Cerebellar cortex (tissue), 1 donor: Measurements from ENCODE around the gene HAUS2.
"Not testable (repeated sequence)": the region's sequence is repeated elsewhere in the genome, so short reads cannot be mapped to it uniquely, and the experiment has no call there.

Experiments used
- DNase-seq: peaks from one replicate; pipeline ENCODE4 v3.0.0-alpha.2; 2015; ENCODE audit warnings: low spot score

The HAUS2 gene

GRCh38 chr15:42548249-42549031 lies at the start of gene HAUS2, which contains the start of gene LRRC57:
TSS of gene HAUS2 (plus strand) at chr15:42548838. CDS start at chr15:42548873, 35 bp downstream.
TSS of gene LRRC57 (minus strand) at chr15:42548793. CDS start at chr15:42548434, 359 bp downstream.
- DNase-seq, result peak; percentile 81

- no peak for DNase-seq
Observed at GRCh38 chr15:42499858-42500609, 48.6 kb upstream of the HAUS2 start.

GRCh38 chr15:42502477-42502876 lies 46.2 kb upstream of the HAUS2 start:
- DNase-seq, result no peak

GRCh38 chr15:42503825-42504224 lies 44.8 kb upstream of the HAUS2 start:
- DNase-seq, result no peak

- no peak for DNase-seq
Observed at GRCh38 chr15:42504631-42505030, 44.0 kb upstream of the HAUS2 start.

- DNase-seq, result no peak
Observed at GRCh38 chr15:42507514-42507913, 41.1 kb upstream of the HAUS2 start.

GRCh38 chr15:42508263-42508690 lies 40.4 kb upstream of the HAUS2 start:
- DNase-seq, result no peak

GRCh38 chr15:42510258-42511006 lies 38.2 kb upstream of the HAUS2 start:
- no peak for DNase-seq

- DNase-seq, result no peak
Observed at GRCh38 chr15:42511007-42511391, 37.6 kb upstream of the HAUS2 start.

GRCh38 chr15:42523331-42523730 lies 25.3 kb upstream of the HAUS2 start:
- DNase-seq, result no peak

GRCh38 chr15:42528970-42529369 lies 19.7 kb upstream of the HAUS2 start:
- no peak for DNase-seq

GRCh38 chr15:42533246-42533645 lies 15.4 kb upstream of the HAUS2 start:
- no peak for DNase-seq

GRCh38 chr15:42544853-42545629 lies 3.6 kb upstream of the HAUS2 start:
- DNase-seq, result no peak

- no peak for DNase-seq
Observed at GRCh38 chr15:42547918-42548248, 755 bp upstream of the HAUS2 start.

DNA sequence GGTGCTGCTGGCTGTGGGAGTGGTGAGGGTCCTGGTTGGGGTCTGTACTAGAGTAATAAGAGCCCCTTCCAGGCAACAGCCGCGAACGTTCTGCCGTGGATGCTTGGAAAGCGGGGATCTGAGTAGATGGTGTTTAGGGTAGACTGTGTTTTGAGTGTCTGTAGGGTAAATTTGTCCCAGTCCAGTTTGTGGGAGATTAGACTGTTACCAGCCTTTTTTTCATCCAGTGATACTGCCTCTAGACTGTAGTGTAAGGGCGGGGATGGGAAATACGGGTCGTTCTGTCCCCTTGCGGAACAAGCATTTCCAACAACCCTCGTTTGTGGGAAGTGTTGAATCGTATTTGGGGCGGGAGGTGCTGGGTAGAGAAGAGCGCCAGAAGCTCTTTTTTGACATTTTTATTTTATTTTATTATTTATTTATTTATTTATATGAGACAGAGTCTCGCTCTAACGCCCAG lies 424 bp downstream of the HAUS2 start:
- DNase-seq, result peak; percentile 52

DNA sequence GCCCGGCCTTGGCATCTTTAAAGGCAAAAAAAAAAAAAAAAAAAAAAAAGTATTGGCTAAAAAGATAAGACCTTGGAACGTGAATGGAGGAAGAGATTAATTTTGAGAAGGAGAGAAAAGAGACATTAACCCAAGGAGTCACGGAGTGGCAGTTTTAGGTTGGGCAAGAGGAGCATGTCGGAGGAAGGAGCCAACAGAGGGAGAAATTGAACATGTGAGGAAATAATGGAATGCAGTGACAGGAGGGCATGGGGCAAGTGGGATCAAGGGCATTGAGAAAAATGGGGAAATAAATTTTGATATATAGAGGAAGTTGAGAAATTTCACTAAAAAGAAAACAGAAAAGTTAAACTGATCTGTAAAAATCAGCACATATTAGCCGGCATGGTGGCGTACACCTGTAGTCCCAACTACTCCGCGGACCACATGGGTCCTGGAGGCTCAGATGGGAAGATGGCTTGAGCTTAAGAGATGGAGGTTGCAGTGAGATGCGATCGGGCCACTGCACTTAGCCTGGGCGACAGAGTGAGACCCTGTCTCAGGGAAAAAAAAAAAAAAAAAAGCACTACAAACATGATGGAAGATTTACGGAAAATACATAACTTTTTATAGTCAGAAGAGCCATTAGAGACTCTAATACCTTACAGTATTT lies 1.2 kb downstream of the HAUS2 start:
- DNase-seq, result no peak

DNA sequence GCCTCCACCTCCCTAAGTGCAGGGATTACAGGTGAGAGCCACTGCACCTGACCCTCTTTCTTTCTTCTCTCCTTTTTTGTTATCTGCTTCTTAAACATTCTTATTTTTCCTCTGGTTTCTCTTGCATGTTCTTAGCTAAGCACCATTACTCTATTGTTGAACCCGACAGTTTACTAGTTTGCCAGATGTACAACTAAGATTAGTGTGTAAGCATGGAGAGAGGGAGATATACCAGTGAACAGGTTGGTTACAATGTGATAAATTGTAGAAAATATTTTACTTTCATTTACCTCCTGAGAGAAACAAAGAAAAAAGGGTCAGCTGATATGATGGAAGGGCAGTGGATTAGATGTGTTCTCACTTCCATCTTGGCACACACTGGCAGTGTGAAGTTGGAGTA lies 4.9 kb downstream of the HAUS2 start:
- DNase-seq, result no peak

- not testable (repeated sequence) for DNase-seq
Observed at GRCh38 chr15:42556550-42557207, 8.0 kb downstream of the HAUS2 start.

DNA sequence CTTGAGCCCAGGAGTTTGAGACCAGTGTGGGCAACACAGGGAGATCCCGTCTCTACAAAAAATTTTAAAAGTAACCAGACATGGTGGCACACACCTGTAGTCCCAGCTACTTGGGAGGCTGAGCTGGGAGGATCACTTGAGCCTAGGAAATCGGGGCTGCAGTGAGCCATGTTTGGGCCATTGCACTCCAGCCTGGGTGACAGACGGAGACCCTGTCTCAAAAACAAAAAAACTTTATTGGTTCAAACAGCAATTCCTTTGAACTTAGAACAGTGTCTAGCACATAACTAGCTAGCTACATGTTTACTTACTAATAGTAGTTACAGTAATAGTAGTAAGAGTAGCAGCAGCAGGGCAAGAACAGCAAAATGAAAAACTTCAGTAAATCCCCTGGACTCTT lies 10.1 kb downstream of the HAUS2 start:
- no peak for DNase-seq

DNA sequence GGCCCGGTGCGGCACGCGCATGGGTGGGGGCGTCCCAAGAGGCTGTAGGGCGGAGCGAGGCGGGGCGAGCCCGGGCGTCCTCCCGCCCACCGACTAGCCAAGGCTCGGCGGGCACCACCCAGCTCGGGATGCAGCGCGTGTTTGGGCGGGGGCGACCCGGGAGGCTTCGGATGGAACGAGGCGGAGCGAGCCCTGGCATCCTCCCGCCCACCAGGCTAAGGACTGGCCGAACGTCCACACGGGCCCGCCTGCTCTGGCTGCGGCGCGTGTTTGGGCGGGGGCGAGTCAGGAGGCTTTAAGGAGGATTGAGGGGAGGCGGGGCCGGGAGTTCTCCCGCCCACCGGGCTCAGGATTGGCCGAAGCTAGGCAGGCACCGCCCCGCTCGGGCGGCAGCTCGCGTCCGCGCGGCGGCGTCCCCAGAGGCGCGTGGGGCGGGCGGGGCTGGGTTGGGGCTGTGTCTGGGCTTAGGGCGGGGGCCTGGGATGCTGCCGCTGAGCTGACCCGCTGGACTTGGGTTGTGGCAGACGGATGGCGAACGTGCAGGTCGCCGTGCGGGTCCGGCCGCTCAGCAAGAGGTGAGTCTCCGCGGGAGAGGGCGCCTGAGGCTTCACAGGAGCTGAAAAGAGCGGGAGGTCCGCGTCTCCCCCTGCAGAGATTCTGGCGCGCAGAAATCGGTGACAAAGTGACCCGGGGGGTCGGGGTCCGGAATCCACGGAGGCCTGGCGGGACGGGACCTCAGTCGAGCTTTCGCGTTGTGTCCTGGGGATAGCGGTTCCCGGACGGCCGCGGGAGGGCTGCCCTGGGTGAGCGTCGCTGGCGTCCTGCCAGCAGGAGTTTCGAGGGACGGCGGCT lies 26.8 kb downstream of the HAUS2 start, which contains the start of gene STARD9:
Gene STARD9, plus strand, starts transcription at position 419 of the 852 bp plus-strand sequence. Its CDS starts 110 bp downstream, at position 529.
- DNase-seq, result peak; percentile 98
